Smooth muscle cell of the umbilical artery (primary cell): ENCODE results near the gene ZEB1. TPM values are rescaled to one million over a fixed set of nuclear protein-coding genes. Genes with fewer than 3 reads are reported as not detected.

Source experiments
- total RNA-seq: library from RNA; depleted of rRNA; stranded (reverse); fragments of >200 nt; gene quantifications from 2 replicates; pipeline ENCODE4 v1.2.3, GENCODE V29; 2014

ZEB1 gene
- 150 and 181 TPM in 2 replicates for total RNA-seq

GRCh38 chr10:31318854-31319601 is at the start of gene ZEB1:
ZEB1 (plus strand) TSS chr10:31319216; CDS start chr10:31319235, 19 bp downstream.

